Measurements from ENCODE around the gene MTERF1.

MTERF1 gene

GRCh38 chr7:91883676-91884362, 3.3 kb upstream of the MTERF1 start:
- Histone ChIP-seq H3K9ac (ENCODE audit: low read depth, low read length) (no peak overlapping the region), H3K9me3 (ENCODE audit: insufficient read depth, low read length, severe bottlenecking) (peaks cover 7% of the 10 kb centered on the region), H3K27ac (ENCODE audit: low read length) (no peak overlapping the region), H3K4me1 (ENCODE audit: insufficient read depth, low read length) (peaks cover 7% of the 10 kb centered on the region; the same call in 1 of the 2 replicates), H3K4me2 (ENCODE audit: insufficient read depth, low read length) (no peak overlapping the region), H3K27me3 (ENCODE audit: insufficient read depth, low read length, poor library complexity) (no peaks in the 10 kb centered on the region), H3K79me2 (ENCODE audit: insufficient read depth, low read length) (no peaks in the 10 kb centered on the region), H2AFZ (ENCODE audit: low read depth, low read length) (no peak overlapping the region), H3K36me3 (ENCODE audit: insufficient read depth, low read length) (no peaks in the 10 kb centered on the region), H3K4me3 (ENCODE audit: low read depth in 1 of 2, low read length in 2 of 2) (no peak overlapping the region), H4K20me1 (ENCODE audit: insufficient read depth, low read length) (no peaks in the 10 kb centered on the region)
- ATAC-seq (ENCODE audit: insufficient read depth, low read depth) (peak; percentile 79), DNase-seq (peak; percentile 16)
- TF ChIP-seq, protein P1, sequence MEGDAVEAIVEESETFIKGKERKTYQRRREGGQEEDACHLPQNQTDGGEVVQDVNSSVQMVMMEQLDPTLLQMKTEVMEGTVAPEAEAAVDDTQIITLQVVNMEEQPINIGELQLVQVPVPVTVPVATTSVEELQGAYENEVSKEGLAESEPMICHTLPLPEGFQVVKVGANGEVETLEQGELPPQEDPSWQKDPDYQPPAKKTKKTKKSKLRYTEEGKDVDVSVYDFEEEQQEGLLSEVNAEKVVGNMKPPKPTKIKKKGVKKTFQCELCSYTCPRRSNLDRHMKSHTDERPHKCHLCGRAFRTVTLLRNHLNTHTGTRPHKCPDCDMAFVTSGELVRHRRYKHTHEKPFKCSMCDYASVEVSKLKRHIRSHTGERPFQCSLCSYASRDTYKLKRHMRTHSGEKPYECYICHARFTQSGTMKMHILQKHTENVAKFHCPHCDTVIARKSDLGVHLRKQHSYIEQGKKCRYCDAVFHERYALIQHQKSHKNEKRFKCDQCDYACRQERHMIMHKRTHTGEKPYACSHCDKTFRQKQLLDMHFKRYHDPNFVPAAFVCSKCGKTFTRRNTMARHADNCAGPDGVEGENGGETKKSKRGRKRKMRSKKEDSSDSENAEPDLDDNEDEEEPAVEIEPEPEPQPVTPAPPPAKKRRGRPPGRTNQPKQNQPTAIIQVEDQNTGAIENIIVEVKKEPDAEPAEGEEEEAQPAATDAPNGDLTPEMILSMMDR (IDR thresholded peaks at IDR 0.05; ENCODE audit: borderline replicate concordance, extremely low read depth, low read length, poor library complexity, severe bottlenecking), result no peak
- TF ChIP-seq EZH2 (IDR thresholded peaks at IDR 0.05; ENCODE audit: borderline replicate concordance, low read depth, low read length, severe bottlenecking), result no peak

DNA sequence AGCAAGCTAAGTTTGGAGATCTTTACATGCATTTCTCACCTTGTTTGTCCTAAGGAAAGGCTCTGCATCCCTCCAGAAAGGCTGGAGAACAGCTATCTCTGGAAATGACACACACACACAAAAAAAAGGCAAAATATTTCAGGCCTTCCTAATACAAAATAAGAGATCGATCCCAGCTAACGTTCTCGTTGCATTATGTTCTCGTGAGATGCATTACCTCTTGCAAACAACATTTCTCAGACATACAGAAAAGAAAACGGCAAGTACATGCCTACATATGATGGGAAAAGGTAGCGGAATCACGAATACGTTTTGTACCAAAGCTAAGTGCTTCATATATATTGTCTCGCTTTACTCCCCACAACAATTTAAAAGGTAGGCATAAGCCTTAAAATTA, 488 bp downstream of the MTERF1 start:
- H3K9ac ChIP-seq (ENCODE audit: low read depth, low read length), result no peak overlapping the region
- DNase-seq (no peak), ATAC-seq (ENCODE audit: insufficient read depth, low read depth) (no peak)
- no peak overlapping the region for H3K4me2 ChIP-seq (ENCODE audit: insufficient read depth, low read length)
- H3K4me1 ChIP-seq (ENCODE audit: insufficient read depth, low read length), result peaks cover 7% of the 10 kb centered on the region; the same call in 1 of the 2 replicates
- H3K36me3 ChIP-seq (ENCODE audit: insufficient read depth, low read length), result no peaks in the 10 kb centered on the region
- H3K9me3 ChIP-seq (ENCODE audit: insufficient read depth, low read length, severe bottlenecking), result no peaks in the 10 kb centered on the region
- H3K79me2 ChIP-seq (ENCODE audit: insufficient read depth, low read length), result no peaks in the 10 kb centered on the region
- H4K20me1 ChIP-seq (ENCODE audit: insufficient read depth, low read length), result no peaks in the 10 kb centered on the region
- no peak overlapping the region for H2AFZ ChIP-seq (ENCODE audit: low read depth, low read length)
- TF ChIP-seq, protein P1 (IDR thresholded peaks at IDR 0.05; ENCODE audit: borderline replicate concordance, extremely low read depth, low read length, poor library complexity, severe bottlenecking), result no peak
- TF ChIP-seq EZH2 (IDR thresholded peaks at IDR 0.05; ENCODE audit: borderline replicate concordance, low read depth, low read length, severe bottlenecking), result no peak
- no peak overlapping the region for H3K4me3 ChIP-seq (ENCODE audit: low read depth in 1 of 2, low read length in 2 of 2)
- H3K27me3 ChIP-seq (ENCODE audit: insufficient read depth, low read length, poor library complexity), result no peaks in the 10 kb centered on the region
- H3K27ac ChIP-seq (ENCODE audit: low read length), result no peak overlapping the region

GRCh38 chr7:91876391-91877133, 3.9 kb downstream of the MTERF1 start:
- Histone ChIP-seq H3K79me2 (ENCODE audit: insufficient read depth, low read length) (no peaks in the 10 kb centered on the region), H3K36me3 (ENCODE audit: insufficient read depth, low read length) (no peaks in the 10 kb centered on the region)

More at GRCh38 chr7:91876391-91877133, 3.9 kb downstream of the MTERF1 start:
- ATAC-seq (ENCODE audit: insufficient read depth, low read depth), result no peak
- Histone ChIP-seq H2AFZ (ENCODE audit: low read depth, low read length) (no peak overlapping the region), H3K4me1 (ENCODE audit: insufficient read depth, low read length) (no peaks in the 10 kb centered on the region), H3K9me3 (ENCODE audit: insufficient read depth, low read length, severe bottlenecking) (no peaks in the 10 kb centered on the region), H3K27ac (ENCODE audit: low read length) (no peak overlapping the region), H3K4me2 (ENCODE audit: insufficient read depth, low read length) (no peak overlapping the region), H3K9ac (ENCODE audit: low read depth, low read length) (no peak overlapping the region), H3K4me3 (ENCODE audit: low read depth in 1 of 2, low read length in 2 of 2) (no peak overlapping the region), H3K27me3 (ENCODE audit: insufficient read depth, low read length, poor library complexity) (no peaks in the 10 kb centered on the region), H4K20me1 (ENCODE audit: insufficient read depth, low read length) (no peaks in the 10 kb centered on the region)
- no peak for DNase-seq
- no peak for TF ChIP-seq EZH2 (IDR thresholded peaks at IDR 0.05; ENCODE audit: borderline replicate concordance, low read depth, low read length, severe bottlenecking)
- TF ChIP-seq, protein P1 (IDR thresholded peaks at IDR 0.05; ENCODE audit: borderline replicate concordance, extremely low read depth, low read length, poor library complexity, severe bottlenecking), result peak; percentile 28

Measured in DND-41 (cell line).